Activated CD8-positive, alpha-beta memory T cell treated with anti-CD3 and anti-CD28 coated beads, Interleukin-2, amount 50 U/mL, for 1 hour (primary cell): ENCODE measurements around the gene CBLB.
"Not testable (repeated sequence)": the region's sequence is repeated elsewhere in the genome, so short reads cannot be mapped to it uniquely, and the experiment has no call there.

Experiments
- DNase-seq: peaks from one replicate; pipeline ENCODE4 v3.0.0-alpha.2; 2020; ENCODE audit errors: extremely low read depth

Gene CBLB

DNA sequence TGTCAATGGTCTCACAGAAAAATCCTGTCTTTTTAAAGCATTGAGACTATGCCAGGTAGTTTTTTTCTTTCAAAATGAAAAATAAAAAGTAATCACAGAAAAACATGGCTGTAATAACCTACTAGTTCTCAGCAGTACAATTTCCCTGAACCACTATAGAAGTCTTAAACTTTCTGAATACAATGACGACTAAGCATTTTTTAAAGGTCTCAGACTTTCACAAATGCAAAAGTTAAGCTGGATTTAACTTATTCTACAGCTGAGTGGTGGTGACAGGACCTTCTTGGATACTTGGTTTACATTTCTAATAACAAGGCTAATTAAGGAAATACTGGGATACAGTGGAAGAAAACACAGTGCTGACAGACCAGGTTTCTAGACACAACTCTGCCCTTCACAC is 81.8 kb downstream of the CBLB start:
- no peak for DNase-seq

DNA sequence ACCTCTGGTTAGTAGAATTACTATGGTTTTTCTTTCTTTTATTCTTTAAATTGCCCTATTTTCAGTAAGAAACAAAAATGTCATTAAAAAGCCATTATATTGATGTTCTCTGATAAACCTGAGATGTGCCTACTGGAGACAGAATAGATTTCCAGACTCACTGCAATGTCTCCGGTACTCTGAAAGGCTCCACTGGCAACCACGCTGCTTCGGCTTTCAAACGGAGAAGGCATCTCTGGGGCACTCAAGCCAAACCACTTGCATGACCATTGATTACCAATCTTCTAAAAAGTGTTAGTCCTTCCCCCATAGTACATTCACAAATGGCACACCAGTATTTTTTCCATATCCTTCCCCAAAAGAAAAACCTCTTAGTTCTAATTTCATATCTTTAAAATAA is 82.6 kb downstream of the CBLB start:
- no peak for DNase-seq

DNA sequence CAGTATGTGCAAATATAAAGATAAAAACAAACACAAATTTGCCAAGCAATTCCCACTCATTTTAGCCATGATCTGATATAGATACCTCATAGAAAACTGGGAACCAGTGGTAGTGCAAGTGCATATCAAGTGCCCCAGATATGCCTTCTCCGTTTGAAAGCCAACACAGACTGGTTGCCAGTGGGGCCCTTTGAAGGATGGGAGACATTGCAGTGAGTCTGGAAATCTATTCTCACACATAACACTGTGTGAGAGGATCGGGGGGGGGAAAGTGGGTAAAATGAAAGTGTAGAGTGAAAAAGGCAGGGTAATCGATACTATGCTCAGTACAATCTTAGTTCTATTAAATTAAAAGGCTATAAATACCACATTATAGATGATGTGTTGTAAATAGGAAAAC is 83.0 kb downstream of the CBLB start:
- DNase-seq = no peak

DNA sequence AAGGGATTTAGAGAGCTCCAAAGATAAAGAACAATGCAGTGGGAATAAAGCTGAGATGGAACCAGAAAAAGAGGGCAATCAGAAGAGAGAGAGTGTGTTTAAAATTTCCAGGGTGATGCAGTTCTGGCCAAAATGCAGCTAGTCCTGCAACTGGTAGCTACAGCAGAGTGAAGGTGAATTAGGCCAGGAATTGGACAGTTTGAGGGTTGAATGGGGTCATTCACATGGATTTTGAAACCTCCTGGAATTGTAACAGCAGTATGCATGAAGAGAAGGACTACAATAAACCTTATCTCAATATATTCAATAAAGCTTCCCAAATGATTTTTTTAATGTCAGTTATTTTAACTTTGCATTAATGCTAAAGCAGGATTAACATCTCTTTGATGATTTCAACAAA is 85.2 kb downstream of the CBLB start:
- no peak for DNase-seq

DNA sequence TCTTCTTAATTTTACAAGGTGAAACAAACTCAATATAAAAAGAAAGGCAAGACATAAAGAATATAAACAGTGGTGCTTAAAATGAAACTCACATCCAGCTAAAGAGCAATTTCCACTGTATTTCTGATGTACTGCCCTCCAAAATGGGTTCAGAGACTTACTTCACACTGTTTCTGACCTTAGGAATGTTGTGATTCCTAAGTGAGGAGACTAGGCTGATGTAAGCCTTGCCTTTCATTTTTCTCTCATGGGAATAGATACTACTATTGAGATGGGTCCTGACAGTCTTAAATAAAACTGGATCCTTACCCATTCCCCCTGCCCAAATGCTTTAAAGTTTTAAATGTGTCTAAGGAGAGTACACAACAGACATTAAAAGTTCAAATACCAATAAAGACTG is 86.9 kb downstream of the CBLB start:
- no peak for DNase-seq

DNA sequence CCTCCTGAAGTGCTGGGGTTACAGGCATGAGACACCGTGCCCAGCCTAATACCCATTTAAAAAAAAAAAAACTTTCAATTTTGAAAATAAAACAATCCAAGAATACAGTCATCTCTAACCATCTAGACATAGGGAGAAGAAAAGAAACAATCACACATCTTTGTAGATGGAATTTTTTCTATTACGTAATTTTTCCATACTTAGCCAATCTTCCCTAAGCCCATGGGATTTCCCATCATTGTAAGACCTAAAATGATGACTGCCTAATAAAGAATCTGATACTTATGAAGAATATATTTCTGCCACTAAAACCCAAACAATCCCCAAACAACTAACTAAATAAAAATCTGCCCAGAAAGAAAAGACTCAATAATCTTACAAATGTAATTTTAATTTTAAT is 88.7 kb downstream of the CBLB start:
- no peak for DNase-seq

DNA sequence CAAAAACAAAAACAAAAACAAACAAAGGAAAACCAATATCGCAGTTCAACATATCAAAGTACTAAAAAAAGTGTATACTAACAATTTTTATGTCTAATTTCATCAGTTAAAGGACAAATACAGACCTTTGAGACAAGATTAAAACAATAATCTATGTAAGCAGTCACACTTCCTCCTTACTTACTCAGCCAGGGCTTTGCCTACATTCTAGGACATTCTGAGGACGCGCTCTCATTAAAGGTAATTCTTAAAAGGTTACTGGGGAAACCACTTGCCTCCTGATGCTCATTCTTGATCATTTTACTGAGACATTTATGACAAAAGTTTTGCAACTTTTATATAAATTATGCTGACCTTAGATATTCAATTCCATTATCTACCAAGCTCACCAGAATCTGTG is 93.4 kb downstream of the CBLB start:
- DNase-seq = no peak

DNA sequence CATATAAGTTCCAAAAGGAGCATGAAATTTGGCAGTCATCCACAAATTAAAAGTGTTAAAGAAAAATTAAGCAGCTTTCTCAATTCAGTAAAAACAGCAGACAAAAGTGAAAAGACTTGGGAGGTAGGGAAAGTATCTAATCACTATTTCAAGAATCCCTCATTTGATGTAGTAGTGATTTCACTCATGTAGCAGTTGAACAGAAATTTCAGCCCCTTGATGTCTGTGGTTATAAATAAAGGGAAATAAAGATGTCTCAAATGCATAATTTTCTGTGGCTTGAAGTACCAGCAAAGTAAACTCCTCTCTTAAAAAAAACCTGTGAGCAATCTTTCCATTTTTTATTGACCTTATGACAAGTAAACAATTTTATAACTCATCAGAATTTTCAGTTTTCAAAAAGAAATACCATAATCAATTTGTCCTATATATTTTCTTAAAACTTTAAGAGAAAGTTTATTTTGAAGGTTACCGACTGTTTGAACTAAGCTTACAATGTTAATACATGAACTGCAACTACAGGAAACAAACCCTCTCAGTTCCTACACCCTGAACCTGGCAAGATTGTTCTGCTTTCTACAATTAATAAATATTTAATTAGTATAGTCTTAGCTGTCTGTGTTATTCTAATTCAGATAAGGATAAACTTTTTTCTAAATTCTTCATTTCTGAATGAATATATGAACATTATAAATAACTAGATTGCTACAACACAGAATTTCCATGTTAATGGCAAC is 94.2 kb downstream of the CBLB start:
- no peak for DNase-seq

DNA sequence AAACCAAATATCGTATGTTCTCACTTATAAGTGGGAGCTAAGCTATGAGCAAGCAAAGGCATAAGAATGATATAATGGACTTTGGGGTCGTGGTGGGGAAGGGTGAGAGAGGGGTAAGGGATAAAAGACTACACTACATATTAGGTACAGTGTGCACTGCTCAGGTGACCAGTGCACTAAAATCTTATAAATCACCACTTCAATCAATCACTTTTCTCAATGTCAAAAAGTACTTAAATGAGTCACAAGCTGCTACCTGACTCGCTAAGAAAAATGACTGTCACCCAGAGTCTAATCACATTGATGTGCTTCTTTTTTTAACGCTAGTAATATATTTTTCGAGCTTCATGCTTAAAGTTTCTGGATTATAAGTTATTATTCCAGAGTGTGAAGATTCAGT is 95.5 kb downstream of the CBLB start:
- DNase-seq = no peak

DNA sequence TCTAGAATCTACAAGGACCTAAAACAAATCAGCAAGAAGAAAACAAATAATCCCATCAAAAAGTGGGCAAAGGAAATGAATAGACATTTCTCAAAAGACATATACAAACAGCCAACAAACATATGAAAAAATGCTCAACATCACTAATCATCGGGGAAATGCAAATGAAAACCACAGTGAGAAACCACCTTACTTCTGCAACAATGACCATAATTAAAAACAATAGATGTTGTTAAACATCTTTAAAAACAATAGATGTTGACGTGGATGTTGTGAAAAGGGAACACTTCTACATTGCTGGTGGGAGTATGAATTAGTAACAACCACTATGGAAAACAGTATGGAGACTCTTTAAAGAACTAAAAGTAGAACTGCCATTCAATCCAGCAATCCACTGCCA is 96.2 kb downstream of the CBLB start:
- no peak for DNase-seq

DNA sequence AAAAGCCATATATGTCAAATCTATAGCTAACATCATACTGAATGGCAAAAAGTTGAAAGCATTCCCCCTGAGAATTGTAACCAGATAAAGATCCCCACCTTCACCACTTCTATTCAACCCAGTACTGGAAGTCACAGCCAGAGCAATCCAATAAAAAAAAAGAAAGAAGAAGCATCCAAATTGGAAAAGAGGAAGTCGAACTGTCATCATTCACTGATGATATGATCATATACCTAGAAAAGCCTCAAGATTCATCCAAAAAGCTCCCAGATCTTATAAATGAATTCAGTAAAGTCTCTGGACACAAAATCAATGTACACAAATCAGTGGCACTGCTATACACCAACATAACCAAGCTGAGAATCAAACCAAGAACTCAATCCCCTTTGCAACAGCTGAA is 97.4 kb downstream of the CBLB start:
- DNase-seq = no peak

DNA sequence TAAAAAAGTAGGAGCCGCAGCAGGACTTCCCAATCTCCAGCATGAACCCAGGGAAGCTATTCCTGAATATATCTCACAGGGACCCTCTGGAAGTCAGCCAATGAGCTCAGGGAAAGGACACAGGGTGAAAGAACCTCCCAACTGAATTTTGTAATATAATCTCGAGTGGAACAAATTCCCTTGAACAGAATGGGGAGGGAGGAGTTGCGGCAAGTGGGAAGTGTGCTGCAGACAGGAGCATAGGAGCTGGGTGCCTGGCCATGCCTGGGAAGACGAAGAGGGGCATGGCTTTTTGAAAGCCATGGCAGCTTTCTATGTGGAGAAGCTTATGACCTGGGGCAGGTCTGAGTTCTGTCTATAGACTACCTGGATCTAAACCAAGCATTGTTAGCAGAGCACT is 98.4 kb downstream of the CBLB start:
- DNase-seq = no peak

DNA sequence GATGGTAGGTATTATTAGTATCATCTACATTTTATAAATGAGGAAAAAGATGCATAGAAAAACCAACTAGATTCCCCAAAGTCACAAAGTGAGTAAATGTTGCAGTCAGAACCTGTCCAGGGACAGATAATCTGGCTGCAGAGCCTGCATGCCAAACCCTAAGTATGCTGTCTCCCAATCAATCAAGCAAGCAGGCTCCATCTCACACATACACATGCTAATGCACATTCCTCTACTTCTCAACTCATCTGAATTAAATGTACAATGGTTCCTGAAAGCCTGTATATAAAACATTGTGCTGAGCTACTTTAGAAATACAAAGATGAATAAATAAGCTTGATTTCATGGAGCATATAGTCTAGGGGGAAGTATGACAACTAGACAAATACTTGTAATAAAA is 101.0 kb downstream of the CBLB start:
- no peak for DNase-seq

DNA sequence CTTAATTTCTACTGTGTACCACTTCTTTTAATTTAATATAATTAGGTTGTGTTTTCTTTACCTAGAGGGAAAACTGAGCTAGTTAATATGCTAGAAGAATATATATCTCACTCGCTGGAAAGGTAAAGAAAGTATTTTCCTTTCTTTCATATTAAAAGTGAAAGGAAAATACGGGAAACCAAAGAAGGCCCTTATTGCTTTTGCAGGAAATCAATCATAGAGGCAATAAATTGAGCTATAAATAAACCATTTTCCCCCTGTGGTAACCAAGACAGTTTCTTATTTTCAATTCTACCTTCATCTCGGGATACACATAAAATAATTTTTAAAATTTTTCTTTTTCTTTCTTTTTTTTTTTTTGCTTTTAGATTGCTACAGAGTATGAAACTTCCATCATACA is 101.6 kb downstream of the CBLB start:
- no peak for DNase-seq

DNA sequence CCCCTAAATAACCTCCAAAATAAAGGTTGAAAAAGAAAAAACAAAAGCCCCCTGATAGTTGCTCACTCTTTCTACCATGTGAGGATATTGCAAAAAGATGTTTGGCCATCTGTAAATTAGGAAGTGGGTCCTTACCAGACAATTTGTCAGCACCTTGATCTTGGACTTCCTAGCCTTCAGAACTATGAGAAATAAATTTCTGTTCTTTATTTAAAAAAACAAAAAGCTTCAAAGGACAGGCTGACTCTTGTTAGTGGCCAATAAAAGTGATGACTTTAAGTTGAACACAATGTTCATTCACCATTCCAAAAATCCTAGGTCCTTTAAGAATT is 103.5 kb downstream of the CBLB start:
- DNase-seq = no peak

DNA sequence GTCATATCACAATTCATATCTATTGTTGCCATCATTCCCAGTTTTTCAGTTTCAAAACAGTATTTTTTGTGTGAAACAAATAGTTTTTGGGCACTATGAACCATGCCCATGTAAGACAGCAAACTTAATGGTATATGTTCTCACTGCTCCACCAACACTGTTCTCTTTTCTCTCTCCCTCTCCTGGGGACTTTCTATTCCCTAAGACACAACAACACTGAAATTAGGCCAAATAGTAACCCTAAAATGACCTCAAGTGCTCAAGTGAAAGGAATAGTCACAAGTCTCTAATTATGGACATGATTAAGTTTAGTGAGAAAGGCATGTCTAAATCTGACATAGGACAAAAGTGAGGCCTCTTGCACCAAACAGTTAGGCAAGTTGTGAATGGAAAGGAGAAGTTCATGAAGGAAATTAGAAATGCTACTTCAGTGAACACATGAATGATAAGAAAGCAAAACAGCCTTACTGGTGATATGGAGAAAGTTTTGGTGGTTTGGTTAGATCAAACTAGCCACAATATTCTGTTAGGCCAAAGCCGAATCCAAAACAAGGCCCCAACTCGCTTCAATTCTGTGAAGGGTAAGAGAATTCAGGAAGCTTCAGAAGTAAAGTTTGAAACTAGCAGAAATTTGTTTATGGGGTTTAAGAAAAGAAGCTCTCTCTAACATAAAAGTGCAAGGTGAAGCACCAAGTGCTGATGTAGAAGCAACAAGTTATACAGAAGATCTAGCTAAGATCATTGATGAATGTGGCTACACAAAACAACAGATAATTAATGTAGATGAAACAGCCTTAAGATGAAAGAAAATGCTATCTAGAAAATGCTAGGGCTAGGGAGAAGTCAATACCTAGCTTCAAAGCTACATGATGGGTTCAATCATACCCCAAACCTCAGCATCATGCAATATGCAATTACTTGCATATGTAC is 104.2 kb downstream of the CBLB start:
- no peak for DNase-seq

DNA sequence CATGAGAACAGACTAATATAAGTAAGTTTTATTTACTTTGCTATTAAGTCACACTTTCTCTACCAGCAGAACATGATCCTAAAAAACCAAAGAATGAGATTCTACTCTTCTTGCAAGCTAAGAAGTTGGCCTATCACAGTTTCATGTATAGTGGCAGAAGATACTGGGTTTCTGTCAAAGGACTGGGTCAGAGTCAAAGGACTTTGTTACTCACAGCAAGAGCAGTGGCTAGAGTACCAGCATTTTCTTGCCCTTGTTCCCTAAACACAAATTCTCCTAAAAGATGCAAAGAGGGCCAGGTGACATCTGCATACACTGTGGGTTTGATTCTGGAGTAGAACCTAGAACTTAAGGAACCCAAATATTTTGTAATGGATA is 105.2 kb downstream of the CBLB start:
- DNase-seq = no peak

DNA sequence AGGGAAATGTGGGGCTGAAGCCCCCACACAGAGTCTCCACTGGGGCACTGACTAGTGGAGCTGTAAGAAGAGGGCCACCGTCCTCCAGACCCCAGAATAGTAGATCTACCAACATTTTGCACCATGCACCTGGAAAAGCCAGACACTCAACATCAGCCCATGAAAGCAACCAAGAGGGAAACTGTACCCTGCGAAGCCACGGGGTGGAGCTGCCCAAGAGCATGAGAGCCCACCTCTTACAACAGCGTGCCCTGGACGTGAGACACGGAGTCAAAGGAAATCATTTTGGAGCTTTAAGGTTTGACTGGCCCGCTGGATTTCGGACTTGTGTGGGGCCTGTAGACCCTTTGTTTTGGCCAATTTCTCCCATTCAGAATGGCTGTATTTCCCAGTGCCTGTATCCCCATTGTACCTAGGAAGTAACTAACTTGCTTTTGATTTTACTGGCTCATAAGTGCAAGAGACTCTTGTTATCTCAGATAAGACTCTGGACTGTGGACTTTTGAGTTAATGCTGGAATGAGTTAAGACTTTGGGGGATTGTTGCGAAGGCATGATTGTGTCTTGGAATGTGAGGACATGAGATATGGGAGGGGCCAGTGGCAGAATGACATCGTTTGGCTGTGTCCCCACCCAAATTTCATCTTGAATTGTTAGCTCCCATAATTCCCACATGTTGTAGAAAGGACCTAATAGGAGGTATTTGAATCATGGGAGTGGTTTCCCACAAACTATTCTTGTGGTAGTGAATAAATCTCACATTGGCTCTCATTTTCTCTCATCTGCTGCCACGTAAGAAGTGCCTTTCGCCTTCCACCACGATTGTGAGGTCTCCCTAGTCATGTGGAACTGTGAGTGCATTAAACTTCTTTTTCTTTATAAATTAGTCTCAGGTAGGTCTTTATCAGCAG is 105.8 kb downstream of the CBLB start:
- DNase-seq = no peak

DNA sequence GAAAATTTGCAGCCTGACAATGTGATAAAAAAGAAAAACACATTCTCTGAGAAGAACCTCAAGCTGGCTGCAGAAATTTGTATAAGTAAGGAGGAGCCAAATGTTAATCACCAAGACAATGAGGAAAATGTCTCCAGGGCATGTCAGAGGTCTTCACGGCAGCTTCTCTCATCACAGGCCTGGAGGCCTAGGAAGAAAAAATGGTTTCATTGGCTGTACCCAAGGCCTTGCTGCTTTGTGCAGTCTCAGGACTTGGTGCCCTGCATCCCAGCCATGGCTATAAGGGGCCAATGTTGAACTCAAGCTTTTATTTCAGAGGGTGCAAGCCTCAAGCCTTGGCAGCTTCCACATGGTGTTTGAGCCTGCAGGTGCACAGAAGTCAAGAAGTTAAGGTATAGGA is 106.6 kb downstream of the CBLB start:
- not testable (repeated sequence) for DNase-seq

DNA sequence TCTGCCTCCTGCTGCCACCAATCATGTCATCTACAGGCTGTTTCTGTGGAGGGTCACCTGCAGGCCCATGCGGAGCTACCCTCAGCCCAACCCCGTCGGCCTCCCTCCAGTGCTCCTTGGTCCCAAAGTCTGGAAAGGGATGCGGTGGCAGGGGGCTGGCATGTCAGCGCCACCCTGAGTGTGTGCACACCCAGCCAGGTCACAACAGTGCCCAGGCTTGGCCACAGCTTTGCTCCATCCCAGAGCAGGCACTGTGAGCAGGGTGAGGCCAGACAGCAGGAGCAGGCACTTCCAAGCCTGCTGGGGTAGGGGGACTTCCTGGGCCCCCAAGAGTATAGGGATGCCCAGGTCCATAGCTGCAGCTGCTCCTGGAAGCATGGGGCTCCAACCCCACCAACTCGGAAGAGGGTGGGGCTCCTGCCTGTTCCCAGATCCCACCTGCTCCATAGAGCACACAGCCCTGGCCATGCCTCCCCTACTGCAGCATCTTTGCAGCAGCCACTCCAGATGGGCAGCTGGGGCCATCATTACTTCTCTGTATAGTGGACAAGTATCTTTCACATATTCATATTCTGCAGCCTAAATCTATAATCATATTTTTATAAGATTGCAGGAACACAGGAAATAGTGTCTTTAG is 109.3 kb downstream of the CBLB start:
- DNase-seq = no peak

DNA sequence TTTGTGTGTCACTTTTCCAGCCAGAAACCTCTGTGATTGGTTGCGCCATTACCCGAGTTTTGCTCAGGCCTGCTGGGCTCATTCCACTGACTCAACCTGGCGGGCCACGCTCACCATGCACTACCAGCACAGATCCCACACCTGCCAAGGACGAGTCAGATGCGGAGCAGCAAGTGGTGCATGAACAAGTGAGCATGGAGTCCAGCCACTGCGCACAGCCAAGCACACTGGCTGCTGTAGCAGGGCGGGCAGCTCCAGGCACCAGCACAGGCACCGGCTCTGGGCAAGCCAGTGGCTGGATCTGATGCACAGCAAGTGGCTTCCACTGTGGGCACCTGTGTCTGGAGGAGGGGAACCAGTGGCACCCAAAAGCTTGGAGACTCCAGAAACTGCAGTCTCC is 110.4 kb downstream of the CBLB start:
- DNase-seq = no peak
